ENCODE results near the gene SNAPIN.
"Not testable (repeated sequence)": the region's sequence is repeated elsewhere in the genome, so short reads cannot be mapped to it uniquely, and the experiment has no call there.

Gene SNAPIN

GRCh38 chr1:153626904-153627714, 31.4 kb upstream of the SNAPIN start, which contains the start of gene S100A13:
S100A13 (minus strand) TSS chr1:153627505; CDS start chr1:153626472, 1,033 bp downstream.
- DNase-seq (ENCODE audit: low read depth) = no peak

GRCh38 chr1:153627715-153628626, 30.5 kb upstream of the SNAPIN start, which contains the start of gene S100A1:
S100A1 (plus strand) TSS chr1:153628434; CDS start chr1:153630522, 2,088 bp downstream.
- DNase-seq (ENCODE audit: low read depth) = no peak

- DNase-seq (ENCODE audit: low read depth) = no peak
Measured at GRCh38 chr1:153628638-153629342, 29.7 kb upstream of the SNAPIN start.

GRCh38 chr1:153629343-153629665, 29.2 kb upstream of the SNAPIN start:
- DNase-seq (ENCODE audit: low read depth) = no peak

- DNase-seq (ENCODE audit: low read depth) = no peak
Measured at GRCh38 chr1:153629971-153630370, 28.5 kb upstream of the SNAPIN start.

GRCh38 chr1:153630384-153630783, 28.1 kb upstream of the SNAPIN start:
- no peak for DNase-seq (ENCODE audit: low read depth)

- no peak for DNase-seq (ENCODE audit: low read depth)
Measured at GRCh38 chr1:153631047-153632022, 27.2 kb upstream of the SNAPIN start.

- DNase-seq (ENCODE audit: low read depth) = no peak
Measured at GRCh38 chr1:153633161-153633753, 25.2 kb upstream of the SNAPIN start.

GRCh38 chr1:153633754-153634665, 24.5 kb upstream of the SNAPIN start, which contains the start of gene CHTOP:
CHTOP (plus strand) TSS chr1:153634066; CDS start chr1:153636589, 2,523 bp downstream.
- DNase-seq (ENCODE audit: low read depth) = peak; percentile 97

- no peak for DNase-seq (ENCODE audit: low read depth)
Measured at GRCh38 chr1:153635872-153636271, 22.6 kb upstream of the SNAPIN start.

- DNase-seq (ENCODE audit: low read depth) = no peak
Measured at GRCh38 chr1:153636312-153636711, 22.2 kb upstream of the SNAPIN start.

- no peak for DNase-seq (ENCODE audit: low read depth)
Measured at GRCh38 chr1:153638261-153638660, 20.2 kb upstream of the SNAPIN start.

GRCh38 chr1:153639280-153639679, 19.2 kb upstream of the SNAPIN start:
- no peak for DNase-seq (ENCODE audit: low read depth)

- DNase-seq (ENCODE audit: low read depth) = not testable (repeated sequence)
Measured at GRCh38 chr1:153640213-153640612, 18.3 kb upstream of the SNAPIN start.

GRCh38 chr1:153640861-153641260, 17.6 kb upstream of the SNAPIN start:
- DNase-seq (ENCODE audit: low read depth) = no peak

GRCh38 chr1:153642161-153642560, 16.3 kb upstream of the SNAPIN start:
- DNase-seq (ENCODE audit: low read depth) = no peak

- no peak for DNase-seq (ENCODE audit: low read depth)
Measured at GRCh38 chr1:153643100-153643499, 15.4 kb upstream of the SNAPIN start.

GRCh38 chr1:153643816-153644215, 14.7 kb upstream of the SNAPIN start:
- DNase-seq (ENCODE audit: low read depth) = no peak

GRCh38 chr1:153646672-153647345, 11.7 kb upstream of the SNAPIN start:
- DNase-seq (ENCODE audit: low read depth) = no peak
